HFF-Myc (cell line): ENCODE measurements around the gene SPPL3.

Experiments
- DNase-seq: peaks from one replicate; pipeline ENCODE4 v3.0.0-alpha.2; 2011; ENCODE audit warnings: low read depth; ENCODE audit errors: extremely low read depth
- H3K4me3 ChIP-seq: replicated peaks from 2 replicates; pipeline ENCODE4 v1.5.1; 2011; ENCODE audit warnings: low read depth, mild to moderate bottlenecking, control low read depth, low read length
- CTCF ChIP-seq: IDR thresholded peaks from 2 replicates; pipeline ENCODE4 v1.5.1; 2012; ENCODE audit warnings: mild to moderate bottlenecking, low read depth, low read length, control low read depth; ENCODE audit errors: missing control alignments

SPPL3 gene

DNA sequence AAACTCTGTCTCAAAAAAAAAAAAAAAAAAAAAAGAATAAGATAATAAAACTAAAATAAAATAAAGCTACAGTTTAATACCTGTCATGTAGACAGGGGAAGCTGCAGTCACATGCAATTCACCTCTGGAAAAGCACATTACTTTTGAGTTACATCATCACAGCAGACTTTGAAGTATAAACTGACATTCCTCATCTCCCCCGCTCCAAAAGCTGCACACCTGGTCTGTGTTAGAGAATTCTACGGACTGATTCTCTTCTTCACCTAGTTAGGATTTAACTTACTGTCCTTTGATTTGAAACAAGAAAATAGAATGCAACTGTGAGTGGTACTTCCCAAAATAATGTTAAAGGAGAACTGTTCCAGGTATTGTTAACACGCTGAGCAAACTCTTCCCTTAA is 25.1 kb downstream of the SPPL3 start:
- no peak for TF ChIP-seq CTCF
- DNase-seq = no peak

GRCh38 chr12:120874547-120875245 is 29.5 kb downstream of the SPPL3 start:
- no peak overlapping the region for H3K4me3 ChIP-seq
- DNase-seq = no peak
- TF ChIP-seq CTCF = no peak

More for the DNA sequence above, 25.1 kb downstream of the SPPL3 start:
- no peak overlapping the region for H3K4me3 ChIP-seq

DNA sequence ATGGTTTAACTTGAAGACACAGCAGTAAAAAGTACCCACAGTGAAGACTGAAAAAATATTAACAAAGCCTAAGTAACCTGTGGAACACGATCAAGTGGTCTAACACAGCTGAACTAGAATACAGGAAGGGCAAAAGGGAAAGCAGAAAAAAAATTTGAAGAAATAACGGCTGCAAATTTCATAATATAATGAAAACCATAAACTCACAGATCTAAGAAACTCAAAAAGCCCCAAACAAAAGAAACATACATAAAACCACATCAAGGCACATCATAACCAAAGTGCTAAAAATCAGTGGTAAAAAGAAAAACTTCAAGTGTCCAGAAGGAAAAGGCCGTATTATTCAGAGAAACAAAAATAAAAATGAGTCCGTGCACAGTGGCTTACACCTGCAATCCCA is 30.9 kb downstream of the SPPL3 start:
- no peak for DNase-seq
- no peak for TF ChIP-seq CTCF
- no peak overlapping the region for H3K4me3 ChIP-seq

DNA sequence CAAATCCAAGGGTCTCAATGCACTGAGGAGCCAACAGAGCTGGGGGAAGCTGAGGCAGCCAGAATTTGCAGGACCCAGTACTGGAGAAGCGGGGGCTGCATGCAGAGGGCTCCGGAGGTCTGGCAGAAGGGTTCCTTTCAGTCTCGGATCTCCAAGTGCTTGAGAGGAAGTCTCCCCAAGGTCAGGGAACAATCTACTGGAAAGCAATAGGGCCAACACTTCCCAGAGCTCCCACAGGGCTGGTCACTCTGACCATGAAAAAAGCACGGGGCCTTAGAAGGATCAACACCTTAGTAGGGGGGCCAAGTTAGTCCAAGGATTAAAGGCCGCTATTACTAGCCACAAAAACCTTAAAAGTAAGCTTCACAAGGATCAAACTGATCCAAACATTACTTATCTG is 31.7 kb downstream of the SPPL3 start:
- no peak for TF ChIP-seq CTCF
- DNase-seq = no peak
- no peak overlapping the region for H3K4me3 ChIP-seq

DNA sequence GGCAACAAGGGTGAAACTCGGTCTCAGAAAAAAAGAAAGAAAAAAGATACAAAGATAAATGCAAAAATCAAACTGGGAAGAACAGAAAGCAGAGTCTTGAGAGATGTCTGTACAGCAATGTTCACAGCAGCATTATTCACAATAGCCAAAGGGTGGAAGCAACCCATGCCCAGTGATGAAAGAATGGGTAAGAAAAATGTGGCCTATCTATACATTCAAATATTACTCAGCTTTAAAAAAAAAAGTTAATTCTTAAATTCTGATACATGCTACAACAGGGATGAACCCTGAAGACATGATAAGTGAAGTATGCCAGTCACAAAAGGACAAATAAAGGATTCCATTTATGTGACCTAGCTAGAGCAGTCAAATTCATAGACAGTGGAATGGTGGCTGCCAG is 33.7 kb downstream of the SPPL3 start:
- H3K4me3 ChIP-seq = no peak overlapping the region
- no peak for TF ChIP-seq CTCF
- no peak for DNase-seq

DNA sequence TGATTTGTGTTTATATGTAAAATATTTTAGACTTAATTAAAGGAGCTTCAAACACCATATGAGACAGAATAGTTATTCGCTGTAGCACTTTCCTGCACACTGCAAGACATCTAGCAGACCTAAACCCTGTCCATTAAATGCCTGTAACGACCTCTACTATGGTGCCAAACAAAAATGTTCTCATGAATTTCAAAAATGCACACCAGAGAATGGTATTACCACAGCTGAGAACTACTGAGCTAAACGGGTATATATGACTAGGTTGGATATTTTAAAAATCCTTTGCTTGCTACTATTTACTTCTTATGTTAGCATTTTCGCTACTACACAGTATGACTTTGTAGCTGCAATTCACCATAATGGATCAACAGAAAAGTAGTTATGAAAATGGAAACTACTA is 34.8 kb downstream of the SPPL3 start:
- TF ChIP-seq CTCF = no peak
- no peak for DNase-seq
- no peak overlapping the region for H3K4me3 ChIP-seq

GRCh38 chr12:120866108-120866507 is 38.0 kb downstream of the SPPL3 start:
- H3K4me3 ChIP-seq = no peak overlapping the region
- DNase-seq = no peak
- no peak for TF ChIP-seq CTCF
